Stimulated activated naive B cell treated with anti-CD40 and anti-IgM and Interleukin-4, amounts not matched to agents 10 μg/mL and 1 μg/mL and 100 μg/mL, for 72 hours (primary cell): ENCODE results near the gene SLC25A41.

Experiments
- ATAC-seq, 2 donors: fragments of 150-1000 bp; cut with Tn5 transposase; replicated peaks; 2 replicates each; pipeline ENCODE4 v1.10.0; 2021; ENCODE audit warnings: moderate library complexity in 1 of 2
- DNase-seq: peaks from one replicate; pipeline ENCODE4 v3.0.0; 2021
- H3K27ac Mint-ChIP-seq: one replicate; pipeline ENCODE4 v1.8.0; 2022; ENCODE audit warnings: mild to moderate bottlenecking, mixed read lengths
- H3K27me3 Mint-ChIP-seq, 2 donors: one replicate each; pipeline ENCODE4 v1.8.0; 2022; ENCODE audit warnings: mixed read lengths in 2 of 2
- H3K36me3 Mint-ChIP-seq, 2 donors: one replicate each; pipeline ENCODE4 v1.8.0; 2022; ENCODE audit warnings: mixed read lengths in 2 of 2, mild to moderate bottlenecking in 1 of 2
- H3K4me1 Mint-ChIP-seq, 2 donors: one replicate each; pipeline ENCODE4 v1.8.0; 2022; ENCODE audit warnings: mixed read lengths in 2 of 2, mild to moderate bottlenecking in 1 of 2
- H3K4me3 Mint-ChIP-seq, 2 donors: one replicate each; pipeline ENCODE4 v1.8.0; 2022; ENCODE audit warnings: mild to moderate bottlenecking in 2 of 2, mixed read lengths in 2 of 2, moderate library complexity in 1 of 2
- H3K9me3 Mint-ChIP-seq, 2 donors: one replicate each; pipeline ENCODE4 v1.8.0; 2022; ENCODE audit warnings: mixed read lengths in 2 of 2, mild to moderate bottlenecking in 1 of 2

The SLC25A41 gene

DNA sequence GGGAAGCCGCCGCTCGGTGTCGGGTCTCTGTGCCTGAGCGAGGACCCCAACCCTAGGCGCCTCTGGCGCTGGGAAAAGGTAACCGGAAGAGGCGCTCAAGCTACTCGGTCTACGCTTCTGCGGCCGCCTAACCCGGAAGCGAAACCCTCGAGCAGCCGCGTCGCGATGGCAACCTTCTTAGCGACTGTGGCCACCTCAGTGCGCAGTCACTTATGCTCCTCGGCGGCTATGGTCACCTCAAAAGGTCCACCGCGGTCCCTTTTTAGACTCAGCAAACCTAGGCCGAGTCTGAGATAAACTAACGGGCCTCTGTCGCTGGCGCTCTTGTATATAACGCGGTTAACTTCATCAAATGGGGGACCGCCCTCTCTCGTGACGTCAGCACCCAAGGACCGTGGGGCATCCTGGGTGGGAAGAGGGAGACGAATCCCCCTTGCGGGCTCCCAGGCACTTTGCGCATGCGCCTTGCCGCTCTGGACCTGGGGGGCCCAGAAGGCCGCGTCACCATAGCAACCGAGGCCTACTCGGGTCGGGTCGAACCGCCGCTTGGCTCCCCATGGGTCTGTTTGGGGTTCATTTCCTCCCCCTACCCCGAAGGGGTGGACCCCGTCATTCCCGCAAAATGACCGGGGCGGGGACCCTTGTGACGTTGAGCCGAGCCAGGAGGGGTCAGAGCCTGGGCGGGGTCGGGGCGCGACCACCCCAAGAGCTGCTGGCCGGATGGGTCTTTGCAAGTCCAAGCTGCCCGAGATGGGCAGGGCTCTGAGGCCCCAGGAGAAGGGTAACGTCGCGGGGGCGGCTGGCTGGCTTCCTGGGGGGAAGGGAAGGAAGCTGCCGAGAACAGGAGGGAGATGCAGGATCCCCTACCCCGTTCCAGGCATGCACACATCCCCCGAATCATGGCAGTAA, 40.2 kb downstream of the SLC25A41 start, which contains the start of gene GTF2F1:
TSS of gene GTF2F1 (minus strand) at position 91 of the 909 bp plus-strand sequence. CDS start 169 bp downstream, outside the sequence.
- H3K27me3 Mint-ChIP-seq = no peaks in the 10 kb centered on the region

DNA sequence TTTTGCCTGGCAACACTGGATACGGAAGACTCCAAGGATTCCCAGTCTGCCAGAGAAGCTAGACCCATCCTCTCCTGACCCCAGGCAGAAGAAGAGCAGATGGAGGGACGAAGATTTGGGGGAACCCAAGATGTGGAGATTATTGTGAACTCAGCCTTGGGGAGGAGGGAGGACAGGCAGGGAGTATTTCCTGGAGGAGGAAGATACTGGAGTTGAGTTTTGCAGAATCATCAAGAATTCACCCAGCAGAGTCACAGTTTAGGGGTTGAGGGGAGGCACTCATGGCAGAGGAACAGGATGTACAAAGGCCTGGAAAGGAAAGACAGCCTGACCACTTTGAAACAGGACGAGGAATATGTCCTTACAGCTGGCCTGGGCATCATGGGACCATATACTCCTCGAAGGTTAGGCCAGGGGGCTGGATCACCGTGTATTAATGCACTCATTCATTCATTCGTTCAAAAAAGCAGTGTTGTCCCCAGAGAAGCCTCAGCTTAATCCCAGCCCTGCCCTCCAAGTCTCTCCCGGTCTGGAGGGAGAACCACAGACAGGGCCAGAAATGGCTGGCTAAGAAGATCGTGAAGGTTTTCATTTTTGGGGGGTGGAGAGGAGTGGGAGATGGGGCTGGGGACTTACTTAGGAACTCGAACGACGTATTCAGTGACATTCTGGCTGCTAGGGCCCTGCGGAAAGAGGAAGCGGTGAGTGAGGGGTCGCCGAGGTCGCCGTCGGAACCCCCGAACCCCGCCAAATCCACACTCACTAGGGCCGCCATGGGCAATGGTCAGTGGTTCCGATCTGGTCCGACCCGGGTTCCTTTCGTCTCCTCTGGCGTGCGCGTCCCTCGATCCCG, 41.1 kb downstream of the SLC25A41 start:
- ATAC-seq = peak; percentile 30 to 40

More for the DNA sequence above, 40.2 kb downstream of the SLC25A41 start, which contains the start of gene GTF2F1:
- peak; percentile 94 for DNase-seq
- Mint-ChIP-seq H3K9me3 (peaks cover 0 to 4% of the 10 kb centered on the region in 2 donors), H3K4me1 (peaks cover 19 to 30% of the 10 kb centered on the region in 2 donors), H3K27ac (peak within 1 kb of the TSS; percentile 97), H3K4me3 (peak within 1 kb of the TSS; percentile 88 to 96), H3K36me3 (peaks cover 14 to 25% of the 10 kb centered on the region in 2 donors)
- peak; percentile 89 to 90 for ATAC-seq

DNA sequence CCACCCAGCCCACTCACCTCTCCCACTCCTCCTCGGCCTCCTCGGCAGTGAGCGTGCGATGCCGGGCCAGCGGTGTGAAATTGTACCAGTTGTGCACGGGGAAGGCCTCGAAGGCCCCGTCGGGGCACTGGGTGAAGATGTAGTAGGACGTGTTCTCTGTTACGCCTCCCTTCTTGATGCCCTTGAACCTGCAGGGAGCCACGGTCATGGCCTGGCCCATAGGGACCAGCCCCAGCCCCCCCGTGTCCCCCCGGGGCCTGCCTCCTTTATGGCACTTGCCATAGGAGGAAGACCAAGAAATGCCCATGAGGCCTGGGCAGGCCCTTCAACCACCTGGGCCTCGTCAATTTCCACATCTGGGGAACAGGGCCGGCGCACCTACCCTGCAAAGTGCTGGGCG, 46.2 kb downstream of the SLC25A41 start:
- Mint-ChIP-seq H3K9me3 (no peaks in the 10 kb centered on the region), H3K4me3 (no peak overlapping the region), H3K27ac (no peak overlapping the region), H3K36me3 (peaks cover 47 to 55% of the 10 kb centered on the region in 2 donors), H3K27me3 (no peaks in the 10 kb centered on the region), H3K4me1 (peaks cover 13 to 21% of the 10 kb centered on the region in 2 donors)
- no peak for DNase-seq
- ATAC-seq = no peak

More for the DNA sequence above, 41.1 kb downstream of the SLC25A41 start:
- Mint-ChIP-seq H3K9me3 (peaks cover 0 to 4% of the 10 kb centered on the region in 2 donors), H3K4me1 (peaks cover 19 to 33% of the 10 kb centered on the region in 2 donors), H3K27ac (peak overlapping the region; percentile 97), H3K4me3 (peak overlapping the region; percentile 88 to 96), H3K36me3 (peaks cover 20 to 29% of the 10 kb centered on the region in 2 donors), H3K27me3 (no peaks in the 10 kb centered on the region)
- DNase-seq = no peak

DNA sequence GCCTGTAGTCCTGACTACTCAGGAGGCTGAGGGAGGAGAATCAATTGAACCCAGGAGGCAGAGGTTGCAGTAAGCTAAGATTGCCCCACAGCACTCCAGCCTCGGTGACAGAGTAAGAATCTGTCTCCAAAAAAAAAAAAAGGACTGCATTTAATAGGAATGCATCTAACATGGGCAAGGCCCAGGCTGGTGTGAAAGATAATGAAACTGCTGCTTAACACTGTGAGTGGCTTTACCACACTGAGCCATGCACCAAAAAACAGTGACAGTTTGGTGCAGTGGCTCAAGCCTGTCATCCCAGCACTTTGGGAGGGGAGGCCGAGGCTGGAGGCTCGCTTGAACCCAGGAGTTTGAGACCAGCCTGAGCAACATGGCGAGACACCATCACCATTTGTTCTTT, 49.2 kb downstream of the SLC25A41 start:
- DNase-seq (no peak), ATAC-seq (no peak)
- no peak overlapping the region for H3K27ac Mint-ChIP-seq
- H3K9me3 Mint-ChIP-seq = peaks cover 5 to 10% of the 10 kb centered on the region in 2 donors
- peaks cover 2 to 6% of the 10 kb centered on the region in 2 donors for H3K4me1 Mint-ChIP-seq
- peaks cover 64 to 69% of the 10 kb centered on the region in 2 donors for H3K36me3 Mint-ChIP-seq
- H3K27me3 Mint-ChIP-seq = no peaks in the 10 kb centered on the region
- H3K4me3 Mint-ChIP-seq = no peak overlapping the region

DNA sequence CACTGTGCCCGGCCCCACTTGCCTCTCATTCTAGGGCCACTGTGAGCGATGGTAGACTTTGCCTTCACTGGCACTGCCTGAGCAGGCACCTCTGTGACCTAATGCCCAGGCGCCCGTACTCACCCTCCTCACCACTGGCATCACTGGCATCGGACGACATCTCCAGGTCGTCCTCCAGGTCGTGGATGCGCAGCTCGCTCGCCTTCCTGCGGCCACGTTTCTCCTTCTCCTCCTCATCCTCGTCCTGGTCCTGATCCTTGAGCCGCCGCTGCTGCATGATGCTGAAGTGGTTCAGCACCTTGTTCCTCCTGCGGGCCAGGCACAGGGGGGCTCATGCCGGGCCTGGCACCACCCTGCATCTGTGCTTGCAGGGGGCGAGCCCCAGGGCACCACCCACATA, 50.4 kb downstream of the SLC25A41 start:
- no peak for ATAC-seq
- Mint-ChIP-seq H3K4me3 (no peak overlapping the region), H3K36me3 (peaks cover 63 to 70% of the 10 kb centered on the region in 2 donors), H3K27me3 (no peaks in the 10 kb centered on the region), H3K27ac (peak overlapping the region; percentile 4), H3K9me3 (peaks cover 5 to 10% of the 10 kb centered on the region in 2 donors), H3K4me1 (peaks cover 2 to 3% of the 10 kb centered on the region in 2 donors)
- DNase-seq = no peak

DNA sequence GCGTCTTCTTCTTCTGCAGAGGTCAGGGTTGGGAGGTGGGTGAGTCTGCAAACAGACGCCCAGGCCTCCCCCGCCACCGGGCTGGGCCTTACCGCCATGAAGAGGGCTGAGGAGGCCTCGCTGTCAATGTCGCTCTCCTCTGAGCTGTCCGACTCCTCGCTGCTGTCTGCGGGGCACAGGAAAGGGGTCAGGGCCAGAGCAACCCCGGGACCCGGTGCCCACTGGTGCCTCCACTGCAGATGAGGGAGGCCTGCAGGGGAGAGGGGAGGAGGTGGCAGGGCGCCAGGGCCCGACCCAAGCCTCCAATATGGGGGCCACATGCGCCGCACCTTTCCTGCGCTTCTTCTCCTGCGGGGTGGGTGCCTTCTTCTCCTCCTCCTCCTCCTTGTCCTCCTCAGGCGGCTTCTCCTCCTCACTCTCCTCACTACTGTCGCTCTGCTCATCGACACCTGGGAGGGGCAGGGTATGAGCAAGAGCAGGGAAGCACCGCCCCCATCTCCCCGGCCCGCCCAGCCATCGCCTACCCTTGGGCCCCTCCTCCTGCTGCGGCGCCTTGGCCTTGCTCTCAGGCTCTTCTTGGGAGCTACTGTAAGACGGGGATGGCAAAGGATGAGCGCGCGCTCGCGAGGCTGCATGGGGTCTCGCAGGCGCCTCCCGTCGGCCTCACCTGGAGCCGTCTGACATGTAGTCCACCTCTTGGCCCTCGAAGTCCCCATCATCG, 52.4 kb downstream of the SLC25A41 start:
- ATAC-seq (no peak), DNase-seq (no peak)
- H3K9me3 Mint-ChIP-seq = peaks cover 5 to 10% of the 10 kb centered on the region in 2 donors
- H3K4me1 Mint-ChIP-seq = no peaks in the 10 kb centered on the region
- peaks cover 49 to 60% of the 10 kb centered on the region in 2 donors for H3K36me3 Mint-ChIP-seq
- H3K27ac Mint-ChIP-seq = no peak overlapping the region
- no peaks in the 10 kb centered on the region for H3K27me3 Mint-ChIP-seq
- no peak overlapping the region for H3K4me3 Mint-ChIP-seq

DNA sequence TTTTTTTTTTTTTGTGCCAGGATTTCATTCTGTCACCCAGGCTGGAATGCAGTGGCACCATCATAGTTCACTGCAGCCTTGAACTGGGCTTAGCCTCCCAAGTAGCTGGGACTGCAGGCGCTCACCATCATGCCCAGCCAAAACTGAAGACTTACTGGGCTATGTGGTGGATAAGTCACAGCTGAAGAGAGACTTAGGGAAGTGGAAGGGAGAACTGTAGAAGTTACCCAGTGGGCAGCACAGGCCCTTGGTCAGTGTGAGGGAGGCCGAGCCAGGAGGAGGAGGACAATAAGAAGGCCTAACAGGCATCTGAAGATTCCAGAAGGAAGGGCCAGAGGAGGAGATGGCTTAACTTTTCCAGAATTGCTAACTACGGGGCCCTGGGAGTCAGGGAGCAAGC, 53.8 kb downstream of the SLC25A41 start:
- DNase-seq (no peak), ATAC-seq (no peak)
- Mint-ChIP-seq H3K36me3 (peaks cover 47 to 56% of the 10 kb centered on the region in 2 donors), H3K27me3 (no peaks in the 10 kb centered on the region), H3K4me3 (no peak overlapping the region), H3K4me1 (peaks cover 0 to under 1% of the 10 kb centered on the region in 2 donors), H3K27ac (no peak overlapping the region), H3K9me3 (peaks cover 5 to 10% of the 10 kb centered on the region in 2 donors)

DNA sequence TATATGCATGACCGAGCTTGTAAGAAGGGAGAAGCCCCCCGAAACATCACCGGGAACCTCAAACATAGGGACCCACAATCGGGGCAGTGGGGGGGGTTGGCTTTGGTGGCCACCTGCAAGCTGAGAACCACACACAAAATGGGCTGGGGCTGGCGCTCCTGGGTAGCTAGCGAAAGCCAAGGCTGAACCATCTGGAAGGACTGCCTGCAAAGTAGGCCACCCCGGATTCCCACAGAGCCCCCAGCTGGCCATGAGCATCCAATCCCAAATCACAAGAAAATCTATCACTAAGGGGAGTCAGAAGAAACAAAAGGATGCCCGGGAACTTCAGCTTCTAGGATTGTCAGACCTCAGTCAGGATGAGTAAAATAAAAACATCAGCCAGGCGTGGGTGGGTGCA, 55.1 kb downstream of the SLC25A41 start:
- Mint-ChIP-seq H3K9me3 (peaks cover 5 to 10% of the 10 kb centered on the region in 2 donors), H3K4me1 (peaks cover 7 to 13% of the 10 kb centered on the region in 2 donors), H3K27ac (no peak overlapping the region), H3K4me3 (no peak overlapping the region), H3K36me3 (peaks cover 43 to 54% of the 10 kb centered on the region in 2 donors), H3K27me3 (no peaks in the 10 kb centered on the region)
- no peak for DNase-seq
- ATAC-seq = no peak

DNA sequence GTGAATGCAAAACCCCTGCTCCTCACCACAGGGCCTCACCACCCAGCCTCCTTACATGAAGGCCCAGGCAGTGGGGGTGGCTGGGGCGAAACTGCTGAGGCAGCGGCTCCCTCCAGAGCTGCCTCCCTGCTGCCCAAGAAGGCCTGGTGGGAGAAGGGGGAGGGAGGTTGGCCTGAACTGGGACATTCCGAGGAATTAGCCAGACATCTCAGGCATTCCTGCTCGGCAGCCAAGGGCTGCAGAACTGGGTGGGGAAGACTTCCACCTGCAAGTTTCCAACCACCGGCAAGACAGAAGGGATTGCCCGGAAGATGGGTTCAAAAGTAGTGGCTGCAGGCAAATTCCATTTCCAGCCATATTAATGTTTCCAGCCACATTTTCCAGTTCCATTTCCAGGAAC, 55.5 kb downstream of the SLC25A41 start:
- H3K27me3 Mint-ChIP-seq = no peaks in the 10 kb centered on the region
- peaks cover 7 to 15% of the 10 kb centered on the region in 2 donors for H3K4me1 Mint-ChIP-seq
- no peak overlapping the region for H3K27ac Mint-ChIP-seq
- no peak overlapping the region for H3K4me3 Mint-ChIP-seq
- no peak for ATAC-seq
- H3K9me3 Mint-ChIP-seq = peaks cover 5 to 10% of the 10 kb centered on the region in 2 donors
- peaks cover 38 to 49% of the 10 kb centered on the region in 2 donors for H3K36me3 Mint-ChIP-seq
- no peak for DNase-seq

DNA sequence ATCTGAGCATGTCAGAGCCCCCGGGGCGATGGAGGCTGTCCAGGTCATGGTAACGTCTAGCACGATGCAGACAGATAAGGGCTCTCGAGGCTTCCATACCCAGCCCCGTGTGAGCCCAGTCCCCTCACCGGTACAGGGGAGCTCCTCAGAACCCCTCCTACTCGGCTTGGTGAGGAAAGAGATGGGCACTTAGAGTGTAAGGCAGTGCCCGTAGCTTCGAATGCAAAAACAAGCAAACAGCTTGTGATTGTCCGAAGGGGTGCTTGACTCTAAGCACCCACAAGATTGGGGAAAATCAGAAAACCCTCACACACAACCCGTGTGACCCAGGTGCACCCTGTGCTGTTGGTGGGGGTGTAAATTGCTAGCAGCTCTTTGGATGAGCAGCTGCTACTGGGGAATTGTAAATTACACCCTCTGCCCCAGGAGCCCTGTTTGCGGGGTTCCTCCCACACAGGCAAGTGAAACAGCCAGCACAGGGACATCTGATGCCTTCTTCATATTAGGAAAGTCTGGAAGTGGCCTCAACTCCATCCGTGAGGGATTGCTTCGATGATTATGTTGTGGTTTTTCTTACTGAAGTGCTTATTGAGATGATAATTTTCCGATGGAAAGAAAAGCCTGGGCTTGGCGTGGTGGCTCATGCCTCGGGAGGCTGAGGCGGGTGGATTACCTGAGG, 56.9 kb downstream of the SLC25A41 start:
- Mint-ChIP-seq H3K27me3 (no peaks in the 10 kb centered on the region), H3K4me3 (no peak overlapping the region), H3K27ac (peak overlapping the region; percentile 65), H3K36me3 (peaks cover 28 to 40% of the 10 kb centered on the region in 2 donors), H3K9me3 (peaks cover 5 to 10% of the 10 kb centered on the region in 2 donors), H3K4me1 (peaks cover 10 to 22% of the 10 kb centered on the region in 2 donors)
- DNase-seq (no peak), ATAC-seq (no peak)
